Measurements from ENCODE around the gene THAP7.

THAP7 gene

GRCh38 chr22:20957683-20958431, 44.1 kb downstream of the THAP7 start:
- Mint-ChIP-seq H3K4me1 (peaks cover 3% of the 10 kb centered on the region), H3K9me3 (no peaks in the 10 kb centered on the region), H3K36me3 (no peaks in the 10 kb centered on the region), H3K27ac (no peak overlapping the region), H3K4me3 (peak overlapping the region; percentile 42), H3K27me3 (peaks cover 8% of the 10 kb centered on the region)

- H3K36me3 Mint-ChIP-seq: no peaks in the 10 kb centered on the region
- H3K9me3 Mint-ChIP-seq: no peaks in the 10 kb centered on the region
- peak overlapping the region; percentile 79 for H3K4me3 Mint-ChIP-seq
- H3K27me3 Mint-ChIP-seq: peaks cover 8% of the 10 kb centered on the region
- peaks cover 3% of the 10 kb centered on the region for H3K4me1 Mint-ChIP-seq
- no peak overlapping the region for H3K27ac Mint-ChIP-seq
Observed at GRCh38 chr22:20957102-20957682, 44.7 kb downstream of the THAP7 start.

GRCh38 chr22:20956258-20957101, 45.4 kb downstream of the THAP7 start:
- H3K4me3 Mint-ChIP-seq: peak overlapping the region; percentile 79
- H3K27ac Mint-ChIP-seq: no peak overlapping the region
- H3K27me3 Mint-ChIP-seq: peaks cover 8% of the 10 kb centered on the region
- H3K36me3 Mint-ChIP-seq: no peaks in the 10 kb centered on the region
- H3K4me1 Mint-ChIP-seq: peaks cover 3% of the 10 kb centered on the region
- H3K9me3 Mint-ChIP-seq: no peaks in the 10 kb centered on the region

- H3K36me3 Mint-ChIP-seq: no peaks in the 10 kb centered on the region
- H3K4me1 Mint-ChIP-seq: peaks cover 3% of the 10 kb centered on the region
- H3K9me3 Mint-ChIP-seq: no peaks in the 10 kb centered on the region
- peaks cover 8% of the 10 kb centered on the region for H3K27me3 Mint-ChIP-seq
- no peak overlapping the region for H3K4me3 Mint-ChIP-seq
- H3K27ac Mint-ChIP-seq: no peak overlapping the region
Observed at GRCh38 chr22:20955548-20955947, 46.4 kb downstream of the THAP7 start.

GRCh38 chr22:20953668-20954500, 48.0 kb downstream of the THAP7 start:
- H3K36me3 Mint-ChIP-seq: no peaks in the 10 kb centered on the region
- peaks cover 8% of the 10 kb centered on the region for H3K27me3 Mint-ChIP-seq
- no peak overlapping the region for H3K4me3 Mint-ChIP-seq
- peak overlapping the region; percentile 81 for H3K27ac Mint-ChIP-seq
- H3K4me1 Mint-ChIP-seq: peaks cover 14% of the 10 kb centered on the region
- no peaks in the 10 kb centered on the region for H3K9me3 Mint-ChIP-seq

- Mint-ChIP-seq H3K27me3 (peaks cover 6% of the 10 kb centered on the region), H3K9me3 (no peaks in the 10 kb centered on the region), H3K4me1 (peaks cover 20% of the 10 kb centered on the region), H3K27ac (no peak overlapping the region), H3K4me3 (no peak overlapping the region), H3K36me3 (no peaks in the 10 kb centered on the region)
Observed at GRCh38 chr22:20953342-20953608, 48.6 kb downstream of the THAP7 start.

- Mint-ChIP-seq H3K27ac (no peak overlapping the region), H3K27me3 (peaks cover 3% of the 10 kb centered on the region), H3K9me3 (no peaks in the 10 kb centered on the region), H3K4me3 (no peak overlapping the region), H3K4me1 (peaks cover 25% of the 10 kb centered on the region), H3K36me3 (no peaks in the 10 kb centered on the region)
Observed at GRCh38 chr22:20952544-20953341, 49.2 kb downstream of the THAP7 start.

GRCh38 chr22:20951932-20952380, 50.0 kb downstream of the THAP7 start:
- Mint-ChIP-seq H3K4me3 (no peak overlapping the region), H3K36me3 (no peaks in the 10 kb centered on the region)

GRCh38 chr22:20951151-20951931, 50.6 kb downstream of the THAP7 start:
- no peak overlapping the region for H3K27ac Mint-ChIP-seq
- H3K36me3 Mint-ChIP-seq: no peaks in the 10 kb centered on the region
- peaks cover 31% of the 10 kb centered on the region for H3K4me1 Mint-ChIP-seq
- peaks cover 2% of the 10 kb centered on the region for H3K27me3 Mint-ChIP-seq
- H3K4me3 Mint-ChIP-seq: no peak overlapping the region
- H3K9me3 Mint-ChIP-seq: no peaks in the 10 kb centered on the region

More at GRCh38 chr22:20951932-20952380, 50.0 kb downstream of the THAP7 start:
- Mint-ChIP-seq H3K9me3 (no peaks in the 10 kb centered on the region), H3K27me3 (peaks cover 3% of the 10 kb centered on the region), H3K4me1 (peaks cover 27% of the 10 kb centered on the region), H3K27ac (no peak overlapping the region)

- H3K27me3 Mint-ChIP-seq: no peaks in the 10 kb centered on the region
- peaks cover 42% of the 10 kb centered on the region for H3K4me1 Mint-ChIP-seq
- H3K9me3 Mint-ChIP-seq: no peaks in the 10 kb centered on the region
- no peak overlapping the region for H3K4me3 Mint-ChIP-seq
- no peak overlapping the region for H3K27ac Mint-ChIP-seq
- H3K36me3 Mint-ChIP-seq: no peaks in the 10 kb centered on the region
Observed at GRCh38 chr22:20949698-20950183, 52.2 kb downstream of the THAP7 start.
